Activated CD4-positive, alpha-beta T cell treated with anti-CD3 and anti-CD28 coated beads for 1 hour (primary cell): ENCODE results near the gene KCNMB1.
"Not testable (repeated sequence)": the region's sequence is repeated elsewhere in the genome, so short reads cannot be mapped to it uniquely, and the experiment has no call there.

Experiments
- DNase-seq: peaks from one replicate; pipeline ENCODE4 v3.0.0-alpha.2; 2020

KCNMB1 gene

DNA sequence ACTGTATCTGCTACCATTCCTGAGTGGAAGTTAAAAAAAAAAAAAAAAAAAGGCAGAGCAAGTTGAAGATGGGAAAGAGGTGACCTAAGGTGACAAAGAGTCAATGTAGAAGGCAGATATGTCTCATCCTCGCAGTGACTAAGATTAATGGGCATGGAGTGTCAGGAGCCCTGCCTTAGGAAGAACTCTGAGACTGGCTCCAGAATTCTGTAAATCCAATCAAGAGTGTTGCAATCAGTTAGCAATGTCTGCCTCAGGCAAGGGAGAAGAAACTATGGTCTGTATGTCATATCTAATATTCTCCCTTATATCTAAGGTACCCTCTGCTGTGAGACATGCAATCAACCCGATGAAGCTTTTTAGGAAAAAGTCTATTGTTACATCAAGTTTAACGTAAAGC lies 24.7 kb upstream of the KCNMB1 start:
- no peak for DNase-seq

GRCh38 chr5:170411100-170411499 lies 21.9 kb upstream of the KCNMB1 start:
- DNase-seq, result no peak

DNA sequence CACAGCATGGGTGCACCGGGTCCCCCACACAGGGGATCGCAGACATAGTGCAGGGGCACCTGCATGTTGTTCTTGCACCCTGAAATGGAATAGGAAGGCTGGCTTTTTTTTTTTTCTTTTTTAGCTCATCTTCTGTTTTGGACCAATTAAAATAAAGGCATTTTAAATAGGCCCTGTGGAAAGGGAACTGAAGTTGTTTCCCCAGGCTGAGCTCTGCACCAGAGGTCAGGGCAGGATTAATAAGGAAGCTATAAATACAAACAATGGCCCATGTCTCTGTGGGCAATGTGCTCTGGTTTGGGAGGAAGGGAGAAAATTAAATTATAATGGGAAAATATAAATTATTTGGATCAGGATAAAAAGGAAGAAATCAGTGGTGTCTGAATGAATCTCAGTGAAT lies 21.2 kb upstream of the KCNMB1 start:
- DNase-seq, result no peak

DNA sequence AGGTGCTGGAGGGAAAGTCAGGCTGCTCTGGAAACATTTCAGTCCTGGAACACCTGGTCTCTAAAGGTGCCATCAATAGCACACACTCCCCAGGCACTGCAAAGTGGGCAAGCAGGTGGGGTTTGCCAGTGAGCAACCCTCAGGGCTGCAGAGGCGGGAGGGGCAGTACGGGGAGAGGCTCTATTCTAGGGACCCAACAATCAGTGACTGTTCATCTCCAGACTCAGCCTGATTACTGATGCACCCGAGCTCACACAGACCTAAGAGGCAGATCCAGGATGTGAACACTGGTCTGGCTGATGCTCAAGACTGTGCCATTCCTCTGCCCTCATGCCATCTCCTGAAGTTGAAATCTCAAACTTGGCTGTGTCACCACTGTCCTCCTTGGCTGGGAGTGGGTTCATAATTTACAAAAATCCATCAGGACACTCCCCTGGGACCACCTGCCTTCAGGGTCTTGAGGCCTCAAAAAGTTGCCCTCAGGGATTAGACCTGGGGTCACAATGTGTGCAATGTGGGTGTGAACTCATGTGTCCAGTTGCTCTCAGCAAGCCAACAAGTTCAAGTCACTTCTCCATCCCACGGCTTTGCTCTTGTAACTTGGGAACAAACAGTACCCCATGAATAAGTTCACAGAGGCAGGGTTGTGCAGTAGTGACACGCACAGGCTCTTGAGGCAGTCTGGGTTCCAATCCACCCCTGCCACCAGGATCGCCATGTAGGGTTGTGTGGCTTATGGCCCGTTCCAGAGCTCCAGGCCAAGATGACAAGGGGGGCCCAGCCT lies 19.9 kb upstream of the KCNMB1 start:
- DNase-seq, result no peak

DNA sequence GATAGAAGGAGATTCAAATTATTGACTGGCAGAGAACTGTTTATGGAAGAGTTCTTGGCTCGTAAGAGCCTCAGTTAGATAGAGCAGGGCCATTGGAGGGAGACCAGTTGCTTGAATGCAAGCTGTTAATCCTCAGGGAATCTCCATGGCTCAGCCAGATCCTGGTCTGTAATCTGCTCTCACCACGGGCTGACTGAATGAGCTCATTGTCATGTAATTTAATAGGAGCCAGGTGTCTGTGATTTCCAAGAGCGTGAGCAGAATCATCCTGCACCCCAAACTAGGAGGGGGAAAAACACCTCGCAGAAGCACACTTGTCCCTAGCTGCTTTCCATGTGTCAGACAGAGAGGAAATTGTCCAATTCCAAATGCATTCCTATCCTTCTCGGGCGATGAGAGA lies 19.1 kb upstream of the KCNMB1 start:
- no peak for DNase-seq

GRCh38 chr5:170407062-170407461 lies 17.9 kb upstream of the KCNMB1 start:
- no peak for DNase-seq

GRCh38 chr5:170405817-170406216 lies 16.6 kb upstream of the KCNMB1 start:
- no peak for DNase-seq

DNA sequence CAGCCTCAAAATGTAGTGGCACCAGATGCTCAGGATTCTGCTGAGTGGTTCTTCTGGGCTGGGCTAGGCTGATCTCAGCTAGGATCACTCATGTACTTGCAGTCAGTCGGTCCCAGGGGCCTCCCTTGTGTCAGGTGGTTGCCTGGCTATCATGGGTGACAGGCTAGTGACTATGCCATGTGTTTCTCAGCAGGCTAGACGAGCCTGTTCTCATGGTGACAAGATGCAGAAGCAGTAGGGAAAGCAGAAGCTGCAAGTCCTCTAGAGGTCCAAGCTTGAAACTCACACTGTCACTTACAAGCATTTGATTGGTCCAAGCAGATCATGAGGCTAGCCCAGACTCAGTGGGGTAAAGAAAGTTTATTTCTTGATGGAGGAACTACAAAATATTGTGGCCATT lies 15.2 kb upstream of the KCNMB1 start:
- DNase-seq, result no peak

DNA sequence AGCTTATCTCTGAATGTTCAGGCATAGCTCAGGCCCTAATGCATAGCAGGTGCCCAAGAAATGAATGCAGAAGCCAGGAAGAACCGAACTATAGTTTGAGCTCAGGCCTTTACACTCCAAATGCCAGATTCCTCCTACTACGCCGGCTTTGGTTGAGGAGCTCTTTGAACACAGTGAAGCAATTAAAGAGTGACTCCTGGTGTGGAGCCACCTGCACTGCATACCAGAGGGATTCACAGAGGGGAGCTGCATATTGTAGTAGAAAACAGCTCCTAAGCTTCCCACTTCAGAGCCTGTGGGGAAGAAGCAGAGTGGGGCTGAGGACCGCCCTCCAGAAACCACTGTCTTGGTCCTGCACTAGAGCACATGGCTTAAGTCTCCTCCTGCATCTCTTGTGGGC lies 14.5 kb upstream of the KCNMB1 start:
- DNase-seq, result no peak

- no peak for DNase-seq
Measured at GRCh38 chr5:170402508-170402907, 13.3 kb upstream of the KCNMB1 start.

DNA sequence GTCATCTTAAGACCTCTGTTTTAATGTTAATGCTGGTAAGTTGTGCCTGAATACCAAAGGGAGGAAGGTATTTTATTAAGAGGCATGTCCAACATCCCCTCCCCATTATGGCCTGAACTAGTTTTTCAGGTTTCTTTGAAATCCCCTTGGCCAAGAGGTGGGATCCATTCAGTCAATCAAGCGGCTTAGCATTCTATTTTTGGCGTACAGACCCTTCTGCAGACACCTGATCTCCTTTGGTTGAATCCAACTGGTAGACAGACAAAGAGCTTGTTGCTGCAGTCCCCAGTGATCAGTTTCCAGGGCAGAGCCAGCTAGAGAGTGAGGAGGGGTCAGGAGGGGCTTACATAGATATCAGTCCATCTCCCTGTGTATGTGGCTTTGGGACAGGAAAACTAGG lies 7.9 kb upstream of the KCNMB1 start:
- no peak for DNase-seq

- no peak for DNase-seq
Measured at GRCh38 chr5:170393958-170394357, 4.8 kb upstream of the KCNMB1 start.

GRCh38 chr5:170393235-170393634 lies 4.1 kb upstream of the KCNMB1 start:
- DNase-seq, result peak; percentile 20

DNA sequence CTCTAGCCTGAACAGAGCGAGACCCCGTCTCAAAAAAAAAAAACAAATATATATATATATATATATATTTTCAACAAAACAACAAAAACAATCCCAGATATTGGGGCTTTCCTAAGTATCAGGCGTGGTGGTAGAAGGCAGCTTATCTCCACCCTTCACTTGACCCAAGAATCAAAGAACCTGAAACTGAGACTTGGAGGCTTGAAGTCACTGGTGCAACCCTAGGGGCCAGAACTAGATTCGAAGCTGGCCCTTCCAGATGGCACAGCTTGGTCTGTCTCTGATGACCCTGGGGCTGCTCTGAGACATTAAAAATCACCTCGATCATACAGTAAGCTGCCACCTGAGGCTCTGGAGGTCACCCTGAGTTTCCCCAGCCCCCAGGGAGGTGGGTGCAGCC lies 1.3 kb upstream of the KCNMB1 start:
- DNase-seq, result no peak

- no peak for DNase-seq
Measured at GRCh38 chr5:170389550-170389892, 354 bp upstream of the KCNMB1 start.

DNA sequence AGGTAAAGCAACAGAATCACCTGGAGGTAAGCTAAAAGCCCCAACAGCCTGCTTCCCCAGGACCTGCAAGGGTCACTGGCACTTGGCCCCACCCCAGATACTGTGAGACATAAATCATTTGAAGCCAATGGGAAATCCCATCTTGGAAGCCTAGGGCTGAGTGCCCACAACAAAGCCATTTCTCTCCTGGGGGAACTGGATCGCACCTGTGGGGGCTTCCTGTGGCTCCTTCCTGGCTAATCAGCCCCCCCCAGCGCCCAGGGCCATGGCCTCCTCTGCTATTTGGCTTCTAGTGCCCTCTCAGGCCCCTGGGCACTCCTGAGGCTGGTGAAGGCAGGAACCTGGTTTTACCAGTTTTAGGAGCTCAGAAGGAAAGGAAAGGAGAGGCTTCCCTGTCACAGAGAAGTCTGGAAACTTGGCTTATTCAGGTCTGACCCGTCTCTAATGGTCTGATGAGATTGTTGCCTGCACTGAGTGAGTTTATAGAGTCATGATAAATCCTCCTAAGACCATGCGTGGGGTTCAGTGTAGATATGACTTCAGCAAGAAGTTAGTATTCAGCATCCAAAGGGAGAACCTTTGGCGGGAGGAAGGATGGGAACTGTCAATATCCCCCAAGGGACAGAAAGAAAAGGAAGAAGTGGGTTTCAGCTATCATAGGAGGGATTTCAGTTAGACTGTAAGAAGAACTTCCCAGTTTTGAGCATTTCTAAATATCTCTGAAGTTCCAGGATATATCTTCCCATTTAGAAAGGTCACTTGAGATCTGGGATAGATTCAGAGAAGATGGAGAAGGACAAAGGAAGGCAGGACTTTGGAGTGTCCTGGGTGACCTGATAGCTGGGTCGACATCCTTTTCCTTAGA lies 1.2 kb downstream of the KCNMB1 start:
- no peak for DNase-seq

DNA sequence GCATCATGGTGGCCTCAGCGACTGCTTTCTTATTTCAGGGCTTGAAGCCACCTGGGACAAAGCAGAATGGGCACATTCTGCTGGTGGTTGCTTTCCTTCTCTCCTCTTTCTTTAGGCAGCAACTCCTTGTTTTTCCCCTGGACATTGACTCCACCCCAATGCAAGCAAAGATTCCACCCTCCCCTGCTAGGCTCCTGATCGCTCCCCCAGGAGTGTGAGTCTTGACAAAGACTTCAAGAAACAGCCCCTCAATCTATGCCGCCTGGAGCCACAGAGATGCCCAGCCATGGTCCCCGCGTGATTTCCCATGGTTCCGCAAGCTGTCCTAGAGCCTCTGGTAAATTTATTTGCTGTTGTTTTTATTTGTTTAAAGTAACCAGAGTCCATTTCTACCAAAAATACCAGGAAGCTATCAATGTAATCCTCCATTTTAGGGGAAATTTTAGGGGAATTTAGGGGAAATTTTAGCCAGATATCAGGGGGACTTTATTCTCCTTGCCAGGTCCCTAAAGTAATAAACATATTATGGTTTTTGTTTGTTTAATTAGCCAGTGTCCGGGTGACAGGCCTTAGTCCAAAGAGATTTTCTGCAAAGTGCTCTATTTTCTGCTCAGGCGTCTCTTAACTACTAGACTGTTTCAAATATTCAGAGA lies 2.3 kb downstream of the KCNMB1 start:
- no peak for DNase-seq

DNA sequence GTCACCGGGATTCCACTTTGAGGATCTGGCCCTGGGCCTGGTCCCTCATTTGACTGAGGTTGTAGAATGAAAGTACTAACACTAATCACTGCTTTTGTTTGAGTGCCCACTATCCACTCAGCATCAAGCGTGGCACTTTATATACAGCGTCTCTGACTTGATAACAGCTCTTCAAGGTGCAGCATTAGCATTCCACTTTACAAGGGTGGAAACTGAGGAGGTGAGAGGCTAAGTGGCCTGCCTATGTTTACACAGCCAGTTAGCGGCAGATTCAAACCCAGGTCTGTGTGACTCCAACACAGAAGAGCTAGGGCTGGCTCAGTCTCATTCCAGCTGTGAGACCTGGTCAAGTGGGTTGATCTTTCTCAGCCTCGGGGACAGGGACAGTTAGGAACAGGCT lies 5.9 kb downstream of the KCNMB1 start:
- DNase-seq, result no peak

- DNase-seq, result no peak
Measured at GRCh38 chr5:170382790-170383189, 6.4 kb downstream of the KCNMB1 start.

DNA sequence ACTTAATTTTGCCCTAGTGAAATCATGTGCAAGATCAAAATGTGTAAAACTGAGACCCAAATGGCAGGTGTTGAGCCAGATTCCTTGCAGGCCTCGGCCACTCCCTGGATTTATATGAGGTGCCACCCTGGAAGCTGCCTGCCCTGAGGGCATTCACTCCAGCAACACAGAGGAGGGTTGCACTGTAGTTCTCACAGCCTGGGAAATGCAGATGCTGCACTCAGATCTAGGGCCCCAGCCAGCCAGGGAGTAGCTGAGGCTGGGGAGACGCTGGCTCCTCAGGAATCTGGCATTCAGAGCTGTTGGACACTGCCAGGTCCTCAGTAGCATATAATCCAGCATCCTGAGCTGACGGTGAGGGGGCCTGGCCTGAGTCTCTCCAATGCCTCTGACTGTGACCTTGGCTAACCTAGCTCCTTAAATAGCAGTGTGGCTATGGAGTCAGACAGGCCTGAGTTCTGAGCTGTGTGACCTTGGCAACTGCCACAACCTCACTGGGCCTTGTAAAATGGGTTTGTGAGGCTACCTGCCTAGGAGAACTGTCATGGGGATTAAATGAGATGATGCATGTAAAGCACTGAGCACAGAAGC lies 8.7 kb downstream of the KCNMB1 start:
- DNase-seq, result no peak

GRCh38 chr5:170378740-170379139 lies 10.4 kb downstream of the KCNMB1 start:
- DNase-seq, result no peak

GRCh38 chr5:170377027-170377426 lies 12.1 kb downstream of the KCNMB1 start:
- DNase-seq, result no peak

- not testable (repeated sequence) for DNase-seq
Measured at GRCh38 chr5:170376526-170376925, 12.6 kb downstream of the KCNMB1 start.

DNA sequence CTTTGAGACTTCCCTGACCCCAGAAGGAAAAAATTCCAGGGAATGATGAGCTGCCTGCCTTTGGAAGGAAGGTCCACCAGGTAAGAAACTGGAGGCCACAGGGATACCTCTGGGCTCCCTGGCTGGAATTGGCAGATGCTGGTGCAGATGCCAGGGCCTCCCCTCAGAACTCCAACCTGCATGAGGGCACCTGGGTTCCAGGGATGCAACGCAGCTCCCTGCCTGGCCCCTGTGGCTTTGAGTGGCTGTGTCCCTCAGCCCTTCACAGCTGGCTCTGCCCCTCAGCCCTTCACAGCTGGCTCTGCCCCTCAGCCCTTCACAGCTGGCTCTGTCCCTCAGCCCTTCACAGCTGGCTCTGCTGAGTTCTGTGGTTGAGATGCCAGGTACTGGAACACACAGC lies 13.9 kb downstream of the KCNMB1 start:
- DNase-seq, result no peak
